ENCODE results near the gene LCN2. TPM values are rescaled to one million over a fixed set of nuclear protein-coding genes. Genes with fewer than 3 reads are reported as not detected.
"Not testable (repeated sequence)": the region's sequence is repeated elsewhere in the genome, so short reads cannot be mapped to it uniquely, and the experiment has no call there.

Gene LCN2
- total RNA-seq, 2 experiments from 2014 or later, result not detected

GRCh38 chr9:128169492-128169891 lies 20.2 kb downstream of the LCN2 start:
- ChIA-PET POLR2A (no interaction called here), CTCF (no interaction called here)
- Mint-ChIP-seq H3K4me1 (ENCODE audit: low read depth) (no peaks in the 10 kb centered on the region), H3K27ac (no peak overlapping the region), H3K27me3 (no peaks in the 10 kb centered on the region), H3K9me3 (no peaks in the 10 kb centered on the region), H3K36me3 (peaks cover 16% of the 10 kb centered on the region), H3K4me3 (no peak overlapping the region)
- intact Hi-C loops (cut with micrococcal nuclease), result no loop called here
- no peak for DNase-seq

- Mint-ChIP-seq H3K4me3 (no peak overlapping the region), H3K4me1 (ENCODE audit: low read depth) (no peaks in the 10 kb centered on the region), H3K36me3 (peaks cover 18% of the 10 kb centered on the region), H3K9me3 (no peaks in the 10 kb centered on the region), H3K27ac (no peak overlapping the region), H3K27me3 (no peaks in the 10 kb centered on the region)
- CTCF ChIA-PET, result interaction anchor here (1.3 kb wide), 1 partner anchor 21 kb away, joined by 3 read pairs; no protein-coding TSS in a partner anchor
- intact Hi-C loops (cut with micrococcal nuclease), result no loop called here
- POLR2A ChIA-PET, result no interaction called here
- no peak for DNase-seq
Observed at GRCh38 chr9:128169925-128170324, 20.7 kb downstream of the LCN2 start.

GRCh38 chr9:128174062-128174461 lies 24.8 kb downstream of the LCN2 start:
- H3K4me1 Mint-ChIP-seq (ENCODE audit: low read depth), result no peaks in the 10 kb centered on the region
- H3K4me3 Mint-ChIP-seq, result no peak overlapping the region
- H3K27ac Mint-ChIP-seq, result no peak overlapping the region
- ChIA-PET POLR2A (no interaction called here), CTCF (interaction anchor here (1.2 to 1.5 kb wide), 2 partner anchors 12 to 56 kb away, joined by 3 to 4 read pairs; no protein-coding TSS in a partner anchor)
- no peak for DNase-seq
- H3K36me3 Mint-ChIP-seq, result peaks cover 19% of the 10 kb centered on the region
- H3K27me3 Mint-ChIP-seq, result no peaks in the 10 kb centered on the region
- peaks cover 2% of the 10 kb centered on the region for H3K9me3 Mint-ChIP-seq
- intact Hi-C loops (cut with micrococcal nuclease), result no loop called here

GRCh38 chr9:128175102-128175563 lies 25.9 kb downstream of the LCN2 start:
- DNase-seq, result no peak
- intact Hi-C loops (cut with micrococcal nuclease), result no loop called here
- H3K36me3 Mint-ChIP-seq, result peaks cover 29% of the 10 kb centered on the region
- H3K27ac Mint-ChIP-seq, result no peak overlapping the region
- H3K4me3 Mint-ChIP-seq, result no peak overlapping the region
- H3K4me1 Mint-ChIP-seq (ENCODE audit: low read depth), result no peaks in the 10 kb centered on the region
- H3K9me3 Mint-ChIP-seq, result peaks cover 3% of the 10 kb centered on the region
- CTCF ChIA-PET, result interaction anchor here (1.2 to 1.5 kb wide), 4 partner anchors 9 to 58 kb away, joined by 3 to 5 read pairs (median 4); partner anchors contain the start of gene CIZ1
- POLR2A ChIA-PET, result no interaction called here
- H3K27me3 Mint-ChIP-seq, result no peaks in the 10 kb centered on the region

GRCh38 chr9:128175726-128176125 lies 26.5 kb downstream of the LCN2 start:
- Mint-ChIP-seq H3K27me3 (no peaks in the 10 kb centered on the region), H3K27ac (no peak overlapping the region), H3K4me3 (no peak overlapping the region), H3K4me1 (ENCODE audit: low read depth) (no peaks in the 10 kb centered on the region), H3K36me3 (peaks cover 32% of the 10 kb centered on the region), H3K9me3 (peaks cover 3% of the 10 kb centered on the region)
- CTCF ChIA-PET, result interaction anchor here (1.3 to 1.5 kb wide), 3 partner anchors 8 to 58 kb away, joined by 3 to 5 read pairs (median 4); partner anchors contain the start of gene CIZ1
- no peak for DNase-seq
- intact Hi-C loops (cut with micrococcal nuclease), result no loop called here
- POLR2A ChIA-PET, result no interaction called here

GRCh38 chr9:128178806-128179431 lies 29.7 kb downstream of the LCN2 start:
- POLR2A ChIA-PET, result no interaction called here
- intact Hi-C loops (cut with micrococcal nuclease), result no loop called here
- H3K4me1 Mint-ChIP-seq (ENCODE audit: low read depth), result peaks cover 4% of the 10 kb centered on the region
- peaks cover 43% of the 10 kb centered on the region for H3K36me3 Mint-ChIP-seq
- H3K27me3 Mint-ChIP-seq, result no peaks in the 10 kb centered on the region
- CTCF ChIA-PET, result no interaction called here
- H3K9me3 Mint-ChIP-seq, result peaks cover 3% of the 10 kb centered on the region
- no peak overlapping the region for H3K27ac Mint-ChIP-seq
- no peak for DNase-seq
- H3K4me3 Mint-ChIP-seq, result no peak overlapping the region

DNA sequence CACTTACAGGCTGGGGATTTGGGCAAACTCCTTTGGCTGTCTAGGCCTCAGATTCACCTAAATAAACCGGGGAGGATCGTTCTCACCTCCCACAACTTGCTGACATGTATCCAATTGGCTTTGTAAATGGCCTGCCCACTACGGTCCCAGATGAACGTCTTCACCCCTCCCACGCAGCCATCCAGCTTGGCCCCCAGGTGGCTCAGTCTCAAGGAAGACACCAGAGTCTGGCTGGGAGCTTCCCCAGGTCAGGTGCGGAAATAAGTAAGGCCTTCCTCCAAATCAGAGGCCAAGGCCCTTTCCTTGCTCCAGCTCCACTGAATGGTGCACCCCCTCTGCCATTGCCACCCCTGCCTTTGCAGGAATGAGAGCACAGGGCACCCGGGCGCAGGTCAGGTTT lies 30.7 kb downstream of the LCN2 start:
- Mint-ChIP-seq H3K27me3 (no peaks in the 10 kb centered on the region), H3K36me3 (peaks cover 43% of the 10 kb centered on the region), H3K27ac (no peak overlapping the region), H3K9me3 (peaks cover 3% of the 10 kb centered on the region), H3K4me1 (ENCODE audit: low read depth) (peaks cover 7% of the 10 kb centered on the region), H3K4me3 (no peak overlapping the region)
- ChIA-PET CTCF (interaction anchor here (1.3 kb wide), 1 partner anchor 10 kb away, joined by 4 read pairs; no protein-coding TSS in a partner anchor), POLR2A (no interaction called here)
- DNase-seq, result no peak
- intact Hi-C loops (cut with micrococcal nuclease), result no loop called here

GRCh38 chr9:128180447-128180846 lies 31.2 kb downstream of the LCN2 start:
- Mint-ChIP-seq H3K36me3 (peaks cover 42% of the 10 kb centered on the region), H3K27me3 (no peaks in the 10 kb centered on the region), H3K9me3 (peaks cover 3% of the 10 kb centered on the region), H3K27ac (no peak overlapping the region), H3K4me1 (ENCODE audit: low read depth) (peaks cover 7% of the 10 kb centered on the region), H3K4me3 (no peak overlapping the region)
- POLR2A ChIA-PET, result no interaction called here
- CTCF ChIA-PET, result interaction anchor here (1.1 to 1.3 kb wide), 2 partner anchors 9 to 11 kb away, joined by 3 to 4 read pairs; partner anchors contain the start of gene CIZ1
- no peak for DNase-seq
- intact Hi-C loops (cut with micrococcal nuclease), result no loop called here

- CTCF ChIA-PET, result interaction anchor here (1.1 kb wide), 1 partner anchor 10 kb away, joined by 3 read pairs; the partner anchor contains the start of gene CIZ1
- DNase-seq; H3K4me1 Mint-ChIP-seq (ENCODE audit: low read depth); intact Hi-C loops (cut with micrococcal nuclease); POLR2A ChIA-PET; H3K27ac Mint-ChIP-seq; H3K4me3 Mint-ChIP-seq; H3K9me3 Mint-ChIP-seq; H3K27me3 Mint-ChIP-seq: not testable (repeated sequence)
- peaks cover 47% of the 10 kb centered on the region for H3K36me3 Mint-ChIP-seq
Observed at GRCh38 chr9:128181480-128181879, 32.2 kb downstream of the LCN2 start.

DNA sequence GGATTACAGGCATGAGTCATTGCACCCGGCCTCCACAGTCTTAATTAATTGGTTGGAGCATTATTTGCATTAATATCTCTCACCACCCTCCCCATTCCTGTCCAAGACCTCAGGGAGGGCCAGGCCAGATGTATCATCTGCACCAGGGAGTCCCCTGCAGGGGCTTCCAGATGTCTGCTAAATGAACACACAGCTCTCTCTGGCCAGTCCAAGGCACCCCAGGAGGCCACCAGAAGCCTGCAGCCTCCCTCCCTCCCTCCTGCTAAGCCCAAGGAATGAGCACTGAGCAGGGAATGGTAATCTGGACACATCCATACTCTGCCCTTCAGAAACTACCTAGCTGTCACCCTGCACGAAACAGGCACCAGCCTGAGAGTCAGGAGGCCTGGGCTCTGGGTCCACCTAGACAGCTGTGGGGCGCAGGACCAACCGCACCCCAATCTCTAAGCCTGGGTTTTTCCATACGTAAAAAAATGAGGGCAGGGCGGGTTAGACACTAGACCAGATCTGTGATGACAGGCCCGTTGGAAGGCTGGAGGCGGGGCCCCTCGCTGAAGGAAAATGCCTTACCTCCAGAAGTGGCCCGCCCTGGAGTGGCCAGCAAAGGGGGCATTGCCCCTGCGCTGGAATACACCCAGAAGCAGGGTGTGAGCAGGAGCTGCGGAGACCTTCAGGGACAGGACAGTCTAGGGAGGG lies 33.8 kb downstream of the LCN2 start:
- DNase-seq, result no peak
- intact Hi-C loops (cut with micrococcal nuclease), result no loop called here
- CTCF ChIA-PET, result interaction anchor here (0.6 to 1.5 kb wide), 3 partner anchors 12 to 754 kb away, joined by 3 to 10 read pairs (median 4); no protein-coding TSS in a partner anchor
- H3K27me3 Mint-ChIP-seq, result no peaks in the 10 kb centered on the region
- peaks cover 47% of the 10 kb centered on the region for H3K36me3 Mint-ChIP-seq
- H3K4me1 Mint-ChIP-seq (ENCODE audit: low read depth), result peaks cover 11% of the 10 kb centered on the region
- no peak overlapping the region for H3K27ac Mint-ChIP-seq
- H3K4me3 Mint-ChIP-seq, result no peak overlapping the region
- peaks cover 3% of the 10 kb centered on the region for H3K9me3 Mint-ChIP-seq
- POLR2A ChIA-PET, result no interaction called here

GRCh38 chr9:128185979-128186965 lies 37.0 kb downstream of the LCN2 start:
- peaks cover 38% of the 10 kb centered on the region for H3K36me3 Mint-ChIP-seq
- CTCF ChIA-PET, result interaction anchor here (0.6 to 0.8 kb wide), 2 partner anchors 11 to 35 kb away, joined by 3 read pairs; no protein-coding TSS in a partner anchor
- intact Hi-C loops (cut with micrococcal nuclease), result no loop called here
- no peak overlapping the region for H3K27ac Mint-ChIP-seq
- POLR2A ChIA-PET, result interaction anchor here (0.6 kb wide), 1 partner anchor 111 kb away, joined by 3 read pairs; no protein-coding TSS in a partner anchor
- no peak for DNase-seq
- H3K9me3 Mint-ChIP-seq, result no peaks in the 10 kb centered on the region
- H3K4me1 Mint-ChIP-seq (ENCODE audit: low read depth), result peaks cover 32% of the 10 kb centered on the region
- no peaks in the 10 kb centered on the region for H3K27me3 Mint-ChIP-seq
- H3K4me3 Mint-ChIP-seq, result no peak overlapping the region
